Chondrocyte (in vitro differentiated cells): ENCODE results near the gene CDAN1. TPM values are rescaled to one million over a fixed set of nuclear protein-coding genes. Genes with fewer than 3 reads are reported as not detected.

Experiments
- DNase-seq: peaks from one replicate; pipeline ENCODE4 v3.0.0; 2021; ENCODE audit warnings: mixed read lengths, low spot score
- H3K27ac Mint-ChIP-seq: one replicate; pipeline ENCODE4 v1.8.0; 2021; ENCODE audit warnings: mild to moderate bottlenecking, moderate library complexity, mixed read lengths; ENCODE audit not compliant: unreplicated experiment
- H3K27me3 Mint-ChIP-seq: 2 replicates; pipeline ENCODE4 v1.8.0; 2021; ENCODE audit warnings: low read depth, mixed read lengths
- H3K36me3 Mint-ChIP-seq: 2 replicates; pipeline ENCODE4 v1.8.0; 2021; ENCODE audit warnings: low read depth, mixed read lengths
- H3K4me1 Mint-ChIP-seq: 2 replicates; pipeline ENCODE4 v1.8.0; 2021; ENCODE audit warnings: low read depth, mild to moderate bottlenecking, mixed read lengths
- H3K4me3 Mint-ChIP-seq: one replicate; pipeline ENCODE4 v1.8.0; 2021; ENCODE audit warnings: mild to moderate bottlenecking, moderate library complexity, mixed read lengths; ENCODE audit not compliant: unreplicated experiment
- H3K9me3 Mint-ChIP-seq: 2 replicates; pipeline ENCODE4 v1.8.0; 2021; ENCODE audit warnings: low read depth, mixed read lengths
- total RNA-seq: library from RNA; stranded (reverse); gene quantifications from 3 replicates; pipeline ENCODE4 v1.2.1, GENCODE V29; 2021
- TF ChIP-seq, protein P1 (sequence below): fragments of 200-600 bp; sonication (generic); IDR thresholded peaks from 2 replicates; pipeline ENCODE4 v1.5.0; 2021; ENCODE audit warnings: antibody characterized with exemption, mild to moderate bottlenecking, moderate library complexity

The CDAN1 gene
- total RNA-seq, 1 donor from 2014 or later = 15.7 TPM

GRCh38 chr15:42728972-42729371, 8.0 kb downstream of the CDAN1 start:
- Mint-ChIP-seq H3K4me3 (no peak overlapping the region), H3K27me3 (no peaks in the 10 kb centered on the region), H3K36me3 (peaks cover 27% of the 10 kb centered on the region), H3K4me1 (no peaks in the 10 kb centered on the region), H3K9me3 (no peaks in the 10 kb centered on the region), H3K27ac (no peak overlapping the region)
- no peak for DNase-seq
- TF ChIP-seq, protein P1, sequence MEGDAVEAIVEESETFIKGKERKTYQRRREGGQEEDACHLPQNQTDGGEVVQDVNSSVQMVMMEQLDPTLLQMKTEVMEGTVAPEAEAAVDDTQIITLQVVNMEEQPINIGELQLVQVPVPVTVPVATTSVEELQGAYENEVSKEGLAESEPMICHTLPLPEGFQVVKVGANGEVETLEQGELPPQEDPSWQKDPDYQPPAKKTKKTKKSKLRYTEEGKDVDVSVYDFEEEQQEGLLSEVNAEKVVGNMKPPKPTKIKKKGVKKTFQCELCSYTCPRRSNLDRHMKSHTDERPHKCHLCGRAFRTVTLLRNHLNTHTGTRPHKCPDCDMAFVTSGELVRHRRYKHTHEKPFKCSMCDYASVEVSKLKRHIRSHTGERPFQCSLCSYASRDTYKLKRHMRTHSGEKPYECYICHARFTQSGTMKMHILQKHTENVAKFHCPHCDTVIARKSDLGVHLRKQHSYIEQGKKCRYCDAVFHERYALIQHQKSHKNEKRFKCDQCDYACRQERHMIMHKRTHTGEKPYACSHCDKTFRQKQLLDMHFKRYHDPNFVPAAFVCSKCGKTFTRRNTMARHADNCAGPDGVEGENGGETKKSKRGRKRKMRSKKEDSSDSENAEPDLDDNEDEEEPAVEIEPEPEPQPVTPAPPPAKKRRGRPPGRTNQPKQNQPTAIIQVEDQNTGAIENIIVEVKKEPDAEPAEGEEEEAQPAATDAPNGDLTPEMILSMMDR = no peak

- H3K27me3 Mint-ChIP-seq = no peaks in the 10 kb centered on the region
- H3K36me3 Mint-ChIP-seq = peaks cover 27% of the 10 kb centered on the region
- no peaks in the 10 kb centered on the region for H3K4me1 Mint-ChIP-seq
- no peaks in the 10 kb centered on the region for H3K9me3 Mint-ChIP-seq
- no peak for DNase-seq
- H3K27ac Mint-ChIP-seq = no peak overlapping the region
- H3K4me3 Mint-ChIP-seq = no peak overlapping the region
- TF ChIP-seq, protein P1 = no peak
Measured at GRCh38 chr15:42728560-42728959, 8.4 kb downstream of the CDAN1 start.

DNA sequence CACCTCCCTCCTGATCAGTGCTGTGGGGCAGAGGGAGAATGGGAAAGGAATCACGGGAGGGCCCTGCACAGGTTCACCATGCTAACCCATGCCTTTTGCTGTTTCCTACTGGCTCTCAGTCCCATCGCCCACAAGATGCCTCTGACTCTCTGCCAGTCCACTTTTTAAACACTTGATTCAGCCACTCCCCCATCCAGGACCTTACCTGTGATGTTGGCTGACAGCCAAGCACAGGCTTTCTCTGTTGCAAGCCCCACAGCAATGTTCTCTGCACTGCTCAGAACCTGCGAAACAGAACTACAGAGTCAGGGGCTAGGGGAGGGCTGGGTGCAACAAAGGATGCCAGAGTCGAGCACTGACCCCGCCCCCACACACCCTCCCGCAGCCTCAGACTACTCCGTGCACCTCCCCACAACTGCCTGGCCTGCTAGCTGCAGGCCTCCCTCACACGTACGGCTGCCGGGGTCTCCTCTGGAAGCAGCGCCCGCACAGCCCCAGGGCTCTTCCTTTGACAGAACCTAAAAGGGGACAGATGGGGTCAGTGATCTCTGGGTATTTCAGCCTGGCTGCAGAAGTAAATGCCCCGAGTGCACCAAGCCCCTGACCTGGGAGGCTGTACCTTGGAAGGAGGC, 9.1 kb downstream of the CDAN1 start:
- TF ChIP-seq, protein P1 = no peak
- H3K36me3 Mint-ChIP-seq = peaks cover 26% of the 10 kb centered on the region
- DNase-seq = no peak
- no peak overlapping the region for H3K4me3 Mint-ChIP-seq
- H3K27me3 Mint-ChIP-seq = no peaks in the 10 kb centered on the region
- H3K9me3 Mint-ChIP-seq = no peaks in the 10 kb centered on the region
- no peaks in the 10 kb centered on the region for H3K4me1 Mint-ChIP-seq
- H3K27ac Mint-ChIP-seq = no peak overlapping the region

- H3K4me1 Mint-ChIP-seq = no peaks in the 10 kb centered on the region
- H3K36me3 Mint-ChIP-seq = peaks cover 19% of the 10 kb centered on the region
- no peak overlapping the region for H3K27ac Mint-ChIP-seq
- TF ChIP-seq, protein P1 = no peak
- DNase-seq = no peak
- no peaks in the 10 kb centered on the region for H3K27me3 Mint-ChIP-seq
- H3K4me3 Mint-ChIP-seq = no peak overlapping the region
- no peaks in the 10 kb centered on the region for H3K9me3 Mint-ChIP-seq
Measured at GRCh38 chr15:42726114-42726513, 10.8 kb downstream of the CDAN1 start.

DNA sequence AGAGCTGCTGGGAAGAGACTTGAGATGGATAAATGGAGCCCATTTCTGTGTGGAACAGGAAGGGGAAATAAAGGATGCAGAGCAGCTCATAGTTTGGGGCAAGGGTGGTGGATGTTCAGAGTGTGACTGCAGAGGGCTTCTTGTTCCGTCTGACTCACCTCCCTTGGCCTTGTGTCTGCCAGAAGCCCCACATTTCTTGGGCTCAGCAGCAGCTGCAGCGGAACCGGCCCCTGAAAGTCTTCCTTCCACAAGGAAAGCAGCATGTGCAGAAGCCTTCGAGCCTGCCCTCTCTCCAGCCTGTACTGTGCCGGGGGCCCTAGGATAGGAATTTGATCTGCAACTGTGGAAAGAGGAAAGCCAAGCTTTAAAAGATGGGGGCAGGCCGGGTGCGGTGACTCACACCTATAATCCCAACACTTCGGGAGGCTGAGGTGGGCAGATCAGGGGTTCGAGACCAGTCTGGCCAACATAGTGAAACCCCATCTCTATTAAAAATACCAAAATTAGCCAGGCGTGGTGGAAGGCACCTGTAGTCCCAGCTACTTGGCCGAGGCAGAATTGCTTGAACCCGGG, 11.5 kb downstream of the CDAN1 start:
- no peaks in the 10 kb centered on the region for H3K4me1 Mint-ChIP-seq
- H3K9me3 Mint-ChIP-seq = no peaks in the 10 kb centered on the region
- no peak for DNase-seq
- TF ChIP-seq, protein P1 = no peak
- H3K36me3 Mint-ChIP-seq = peaks cover 18% of the 10 kb centered on the region
- H3K27me3 Mint-ChIP-seq = no peaks in the 10 kb centered on the region
- H3K27ac Mint-ChIP-seq = peak overlapping the region; percentile 32
- H3K4me3 Mint-ChIP-seq = no peak overlapping the region
